22Rv1 (cell line): ENCODE measurements around the gene MAGEF1.

Experiments
- H3K27ac ChIP-seq: fragments of 450-650 bp; 2 replicates; pipeline ENCODE4 v1.5.1; 2017
- ZFX ChIP-seq: fragments of 450-650 bp; IDR thresholded peaks from 2 replicates; pipeline ENCODE4 v1.6.1; 2017; ENCODE audit warnings: antibody characterized with exemption, borderline replicate concordance
- TF ChIP-seq, protein P1 (sequence below): fragments of 450-650 bp; IDR thresholded peaks from 2 replicates; pipeline ENCODE4 v1.5.1; 2017; ENCODE audit warnings: mild to moderate bottlenecking

The MAGEF1 gene

DNA sequence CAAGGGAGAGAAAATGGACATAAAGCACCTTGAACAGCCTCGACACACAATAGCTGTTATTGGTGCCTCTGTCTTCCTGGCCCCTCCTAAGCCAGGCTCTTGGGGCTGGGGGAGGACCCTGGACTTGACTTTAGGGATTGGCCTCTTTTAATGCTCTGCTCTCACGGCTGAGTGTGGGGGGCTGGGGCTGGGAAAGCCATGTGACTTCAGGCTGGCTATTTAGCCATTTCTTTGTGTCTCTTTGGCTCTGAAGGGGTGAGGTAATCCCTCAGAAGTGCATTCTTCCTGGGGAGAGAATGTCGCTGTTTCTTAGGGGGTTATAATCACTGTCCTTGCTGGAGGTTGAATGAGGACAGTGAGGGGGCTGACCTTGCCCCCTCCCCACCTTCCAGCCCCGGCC is 26.2 kb downstream of the MAGEF1 start:
- no peak overlapping the region for H3K27ac ChIP-seq
- TF ChIP-seq, protein P1, sequence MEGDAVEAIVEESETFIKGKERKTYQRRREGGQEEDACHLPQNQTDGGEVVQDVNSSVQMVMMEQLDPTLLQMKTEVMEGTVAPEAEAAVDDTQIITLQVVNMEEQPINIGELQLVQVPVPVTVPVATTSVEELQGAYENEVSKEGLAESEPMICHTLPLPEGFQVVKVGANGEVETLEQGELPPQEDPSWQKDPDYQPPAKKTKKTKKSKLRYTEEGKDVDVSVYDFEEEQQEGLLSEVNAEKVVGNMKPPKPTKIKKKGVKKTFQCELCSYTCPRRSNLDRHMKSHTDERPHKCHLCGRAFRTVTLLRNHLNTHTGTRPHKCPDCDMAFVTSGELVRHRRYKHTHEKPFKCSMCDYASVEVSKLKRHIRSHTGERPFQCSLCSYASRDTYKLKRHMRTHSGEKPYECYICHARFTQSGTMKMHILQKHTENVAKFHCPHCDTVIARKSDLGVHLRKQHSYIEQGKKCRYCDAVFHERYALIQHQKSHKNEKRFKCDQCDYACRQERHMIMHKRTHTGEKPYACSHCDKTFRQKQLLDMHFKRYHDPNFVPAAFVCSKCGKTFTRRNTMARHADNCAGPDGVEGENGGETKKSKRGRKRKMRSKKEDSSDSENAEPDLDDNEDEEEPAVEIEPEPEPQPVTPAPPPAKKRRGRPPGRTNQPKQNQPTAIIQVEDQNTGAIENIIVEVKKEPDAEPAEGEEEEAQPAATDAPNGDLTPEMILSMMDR, result no peak
- no peak for TF ChIP-seq ZFX

DNA sequence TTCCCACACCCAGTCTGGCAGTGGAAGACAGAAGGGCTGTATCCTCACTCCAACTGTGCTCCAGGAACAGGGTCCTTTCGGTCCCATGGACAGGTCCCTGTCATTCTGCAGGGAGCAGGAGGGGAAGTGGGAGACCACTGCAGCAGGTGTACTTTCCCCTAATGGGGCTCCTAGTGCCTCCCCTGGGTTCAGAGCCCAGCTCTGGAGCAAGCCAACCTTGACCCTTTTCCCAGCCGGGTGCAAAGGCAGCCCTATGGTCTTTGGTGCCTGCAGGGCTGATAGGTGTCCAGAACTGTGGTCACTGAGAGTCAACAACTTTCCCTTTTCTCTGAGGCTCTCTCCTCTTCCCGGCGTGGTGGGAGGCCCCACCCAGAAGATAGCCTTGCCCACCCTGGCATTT is 26.8 kb downstream of the MAGEF1 start:
- TF ChIP-seq, protein P1, result no peak
- no peak for TF ChIP-seq ZFX
- H3K27ac ChIP-seq, result no peak overlapping the region

DNA sequence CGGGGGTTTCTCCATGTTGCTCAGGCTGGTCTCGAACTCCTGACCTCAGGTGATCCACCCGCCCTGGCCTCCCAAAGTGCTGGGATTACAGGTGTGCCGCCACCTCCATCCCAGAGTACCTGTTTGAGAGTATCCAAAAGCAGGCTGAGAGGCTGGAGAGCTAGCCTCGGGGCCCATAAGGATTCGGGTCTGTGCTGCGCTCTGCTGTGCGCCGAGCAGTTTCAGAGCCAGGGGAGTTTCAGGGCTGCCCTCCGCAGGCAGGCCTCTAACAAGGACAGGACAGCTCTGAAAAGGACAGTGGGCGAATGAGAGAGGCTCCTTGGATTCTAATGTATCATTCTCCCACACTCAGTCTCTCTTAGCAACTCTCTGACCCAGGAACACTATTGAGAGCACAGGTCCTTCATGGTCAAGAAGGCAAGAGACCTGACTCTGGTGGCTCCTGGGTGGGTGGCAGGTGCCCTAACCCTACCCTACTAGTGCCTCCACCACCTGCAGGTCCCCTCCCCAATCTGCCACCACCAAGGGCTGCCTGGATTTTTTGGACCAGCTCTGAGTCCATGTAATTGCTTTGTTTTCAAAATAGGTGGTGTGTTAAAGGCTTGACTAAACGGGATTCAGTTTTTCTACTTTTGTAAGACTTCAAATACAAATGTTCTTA is 27.8 kb downstream of the MAGEF1 start:
- H3K27ac ChIP-seq, result no peak overlapping the region
- TF ChIP-seq, protein P1, result no peak
- no peak for TF ChIP-seq ZFX

DNA sequence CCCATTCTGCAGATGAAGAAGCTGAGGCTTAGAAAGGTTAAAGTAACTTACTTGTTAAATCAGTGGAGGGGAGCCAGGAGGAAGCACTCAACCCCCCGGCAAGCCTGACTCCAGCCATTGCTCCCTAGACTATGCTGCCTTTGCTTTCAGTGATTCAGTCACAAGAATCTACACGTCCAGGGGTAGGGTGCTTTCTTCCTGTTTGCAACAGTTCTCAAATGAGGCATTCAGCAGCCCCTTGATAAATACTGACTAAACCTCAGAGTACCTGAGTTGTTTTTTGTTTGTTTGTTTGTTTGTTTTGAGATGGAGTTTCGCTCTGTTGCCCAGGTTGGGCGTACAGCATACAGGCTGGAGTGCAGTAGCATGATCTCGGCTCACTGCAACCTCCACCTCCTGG is 28.6 kb downstream of the MAGEF1 start:
- no peak overlapping the region for H3K27ac ChIP-seq
- TF ChIP-seq ZFX, result no peak
- TF ChIP-seq, protein P1, result no peak

DNA sequence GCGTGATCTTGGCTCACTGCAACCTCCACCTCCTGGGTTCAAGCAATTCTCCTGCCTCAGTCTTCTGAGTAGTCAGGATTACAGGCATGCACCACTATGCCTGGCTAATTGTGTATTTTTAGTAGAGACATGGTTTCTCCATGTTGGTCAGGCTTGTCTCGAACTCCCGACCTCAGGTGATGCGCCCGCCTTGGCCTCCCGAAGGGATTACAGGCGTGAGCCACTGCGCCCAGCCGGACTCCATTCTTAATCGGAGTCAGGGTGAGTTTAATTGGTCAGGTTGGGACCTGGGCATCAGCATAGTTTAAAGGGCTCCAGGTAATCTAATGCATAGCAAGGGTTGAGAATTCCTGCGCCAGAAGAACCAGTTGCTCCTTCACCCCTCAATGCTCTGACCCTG is 29.2 kb downstream of the MAGEF1 start:
- no peak overlapping the region for H3K27ac ChIP-seq
- no peak for TF ChIP-seq ZFX
- TF ChIP-seq, protein P1, result no peak

DNA sequence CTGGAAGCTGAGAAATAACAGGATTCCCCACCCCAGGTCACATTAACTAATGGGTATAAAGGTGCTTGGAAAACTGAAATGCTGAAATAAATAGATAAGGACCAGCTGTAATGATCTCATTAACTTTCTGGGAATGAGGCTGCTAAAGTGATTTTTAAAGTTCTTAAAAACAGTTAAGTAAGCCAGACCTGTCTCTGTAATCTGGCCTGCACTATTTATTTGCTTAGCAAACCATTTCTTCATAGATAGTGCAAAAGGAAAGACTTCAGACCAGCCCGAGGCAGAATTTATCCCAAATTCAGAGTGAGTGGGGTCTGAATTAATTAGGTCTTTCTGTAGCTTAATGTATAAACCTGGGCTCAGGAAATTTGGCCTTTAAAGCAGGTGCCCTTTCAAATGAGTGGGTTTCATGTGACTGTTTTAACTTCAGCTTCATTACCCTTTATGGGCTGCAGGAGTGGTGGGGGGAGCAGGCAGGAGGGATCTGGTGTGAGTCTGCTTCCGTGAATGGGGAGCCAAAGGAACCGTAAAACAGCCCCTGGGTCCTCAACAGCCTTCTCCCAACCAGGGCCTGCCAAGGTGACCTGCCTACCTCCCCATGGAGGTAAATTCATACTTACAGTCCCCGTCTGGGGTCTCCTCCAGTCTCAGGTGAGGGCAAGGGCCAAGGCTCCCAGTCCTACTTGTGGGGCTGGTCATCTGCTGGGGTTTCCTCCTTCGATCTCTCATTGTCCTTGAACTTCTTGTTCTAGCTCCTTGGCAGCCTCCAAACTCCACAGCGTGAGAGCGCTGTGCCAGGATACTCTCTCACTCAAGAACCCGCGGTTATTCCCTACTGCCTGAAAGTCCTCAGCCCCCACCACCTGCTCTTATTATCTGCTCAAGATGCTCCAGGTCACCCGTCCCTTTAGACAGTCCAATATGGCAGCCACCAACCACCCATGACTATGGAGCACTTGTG is 31.2 kb downstream of the MAGEF1 start:
- TF ChIP-seq ZFX, result no peak
- TF ChIP-seq, protein P1, result no peak
- H3K27ac ChIP-seq, result no peak overlapping the region
